Measurements from ENCODE around the gene CALB2.

DNA sequence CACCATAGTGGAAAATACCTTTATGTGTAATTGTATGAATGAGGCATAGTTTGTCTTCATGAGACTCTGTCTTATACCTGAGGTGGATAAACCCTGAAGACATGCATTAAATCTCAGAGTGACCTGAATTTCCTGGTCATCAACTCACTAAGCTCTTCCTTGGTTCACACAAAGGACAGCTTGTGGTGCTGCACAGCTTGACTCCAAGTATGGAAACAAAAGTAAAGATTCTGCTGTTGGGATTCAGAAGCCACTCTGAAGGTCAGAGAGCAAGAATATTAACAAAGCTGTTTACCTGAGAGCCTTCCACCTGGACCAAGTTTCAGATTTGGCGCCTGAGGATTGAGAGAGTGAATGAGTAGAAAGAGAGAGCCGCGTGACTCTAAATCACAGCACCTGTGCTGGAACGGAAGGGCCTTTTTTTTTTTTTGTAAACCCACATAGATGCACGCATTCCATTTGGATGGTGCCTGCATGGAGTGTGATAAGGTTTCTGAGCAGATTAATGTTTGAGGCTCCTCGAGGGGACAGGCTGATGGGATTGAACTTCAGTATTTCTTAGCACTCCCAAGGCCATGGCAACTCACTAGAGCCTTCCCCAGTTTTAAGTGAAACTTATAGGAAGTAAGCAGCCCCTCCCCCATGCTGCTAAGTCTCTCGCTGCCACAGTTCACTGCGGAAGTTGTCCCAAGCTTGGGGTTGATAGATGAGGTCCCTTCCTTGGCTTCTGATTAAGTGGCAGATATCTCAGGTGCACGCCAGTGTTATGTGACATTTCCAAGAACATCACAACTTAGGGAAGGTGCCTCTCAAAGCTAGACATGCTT is 28.7 kb downstream of the CALB2 start:
- TF ChIP-seq, protein P1, sequence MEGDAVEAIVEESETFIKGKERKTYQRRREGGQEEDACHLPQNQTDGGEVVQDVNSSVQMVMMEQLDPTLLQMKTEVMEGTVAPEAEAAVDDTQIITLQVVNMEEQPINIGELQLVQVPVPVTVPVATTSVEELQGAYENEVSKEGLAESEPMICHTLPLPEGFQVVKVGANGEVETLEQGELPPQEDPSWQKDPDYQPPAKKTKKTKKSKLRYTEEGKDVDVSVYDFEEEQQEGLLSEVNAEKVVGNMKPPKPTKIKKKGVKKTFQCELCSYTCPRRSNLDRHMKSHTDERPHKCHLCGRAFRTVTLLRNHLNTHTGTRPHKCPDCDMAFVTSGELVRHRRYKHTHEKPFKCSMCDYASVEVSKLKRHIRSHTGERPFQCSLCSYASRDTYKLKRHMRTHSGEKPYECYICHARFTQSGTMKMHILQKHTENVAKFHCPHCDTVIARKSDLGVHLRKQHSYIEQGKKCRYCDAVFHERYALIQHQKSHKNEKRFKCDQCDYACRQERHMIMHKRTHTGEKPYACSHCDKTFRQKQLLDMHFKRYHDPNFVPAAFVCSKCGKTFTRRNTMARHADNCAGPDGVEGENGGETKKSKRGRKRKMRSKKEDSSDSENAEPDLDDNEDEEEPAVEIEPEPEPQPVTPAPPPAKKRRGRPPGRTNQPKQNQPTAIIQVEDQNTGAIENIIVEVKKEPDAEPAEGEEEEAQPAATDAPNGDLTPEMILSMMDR (IDR thresholded peaks at IDR 0.05 in 4 of 5, conservative IDR thresholded peaks at IDR 0.05 in 1 of 5) = no peak
- TF ChIP-seq POLR2A (IDR thresholded peaks at IDR 0.05) = no peak

Measured in gastrocnemius medialis (tissue), 4 donors.